Colon (tissue), 2 donors: ENCODE measurements around the gene KCNC1.

Experiments
- FAIRE-seq: peaks from 2 replicates; lab custom pipeline; 2012; peaks lifted over from hg19 to GRCh38; lab: Jason Lieb, UNC
- donor health status: control.
- donor health status: control.

Gene KCNC1

GRCh38 chr11:17716807-17717206 is 17.8 kb upstream of the KCNC1 start:
- no peak for FAIRE-seq

GRCh38 chr11:17718015-17718414 is 16.6 kb upstream of the KCNC1 start:
- no peak for FAIRE-seq

- FAIRE-seq: no peak
These were observed 16.0 kb upstream of the KCNC1 start for GRCh38 chr11:17718510-17718962.

GRCh38 chr11:17719028-17719937 is 15.3 kb upstream of the KCNC1 start, which contains the start of gene MYOD1:
Gene MYOD1, plus strand, starts transcription at chr11:17719571. Its CDS starts 212 bp downstream, at chr11:17719783.
- no peak for FAIRE-seq

GRCh38 chr11:17719938-17720795 is 14.4 kb upstream of the KCNC1 start:
- FAIRE-seq: no peak

GRCh38 chr11:17720796-17721171 is 13.8 kb upstream of the KCNC1 start:
- no peak for FAIRE-seq

- no peak for FAIRE-seq
These were observed 13.2 kb upstream of the KCNC1 start for GRCh38 chr11:17721242-17721999.

GRCh38 chr11:17722000-17722643 is 12.5 kb upstream of the KCNC1 start:
- FAIRE-seq: no peak

- no peak for FAIRE-seq
These were observed 10.3 kb upstream of the KCNC1 start for GRCh38 chr11:17724020-17724908.

GRCh38 chr11:17725174-17725573 is 9.4 kb upstream of the KCNC1 start:
- no peak for FAIRE-seq

GRCh38 chr11:17730137-17730536 is 4.4 kb upstream of the KCNC1 start:
- FAIRE-seq: no peak

- FAIRE-seq: no peak
These were observed 3.7 kb upstream of the KCNC1 start for GRCh38 chr11:17730608-17731462.

- no peak for FAIRE-seq
These were observed 1.3 kb upstream of the KCNC1 start for GRCh38 chr11:17733261-17733660.

- no peak for FAIRE-seq
These were observed 621 bp downstream of the KCNC1 start for GRCh38 chr11:17734986-17735817.

- FAIRE-seq: no peak
These were observed 1.4 kb downstream of the KCNC1 start for GRCh38 chr11:17735818-17736578.

- FAIRE-seq: no peak
These were observed 2.0 kb downstream of the KCNC1 start for GRCh38 chr11:17736579-17736893.

GRCh38 chr11:17736930-17737817 is 2.6 kb downstream of the KCNC1 start:
- FAIRE-seq: no peak
